Astrocyte of the spinal cord (primary cell): Measurements from ENCODE around the gene RDH12.
"Not testable (repeated sequence)": the region's sequence is repeated elsewhere in the genome, so short reads cannot be mapped to it uniquely, and the experiment has no call there.

ENCODE experiments used
- DNase-seq: peaks from one replicate; pipeline ENCODE4 v3.0.0; 2011; ENCODE audit warnings: low read depth, low spot score
- H3K4me3 ChIP-seq: 2 replicates; pipeline ENCODE4 v1.5.1; 2011; ENCODE audit warnings: low read depth, mild to moderate bottlenecking, low read length, moderate library complexity
- CTCF ChIP-seq: IDR thresholded peaks from 2 replicates; pipeline ENCODE4 v1.5.1; 2012; ENCODE audit warnings: low read depth, mild to moderate bottlenecking, low read length, inconsistent platforms
- in situ Hi-C: cut with HindIII; loops from 2 replicates; pipeline ENCODE4 v1.10.0; 2017; ENCODE audit warnings: low sequenced_read_pairs

RDH12 gene

GRCh38 chr14:67698179-67698578 lies 3.5 kb upstream of the RDH12 start:
- no peak for DNase-seq
- in situ Hi-C loops = no loop called here
- TF ChIP-seq CTCF = no peak
- no peak overlapping the region for H3K4me3 ChIP-seq

GRCh38 chr14:67703997-67704396 lies 2.3 kb downstream of the RDH12 start:
- TF ChIP-seq CTCF = no peak
- no peak overlapping the region for H3K4me3 ChIP-seq
- no peak for DNase-seq
- in situ Hi-C loops = no loop called here

GRCh38 chr14:67704484-67705089 lies 2.9 kb downstream of the RDH12 start:
- peak; percentile 53 for DNase-seq
- peak; percentile 73 for TF ChIP-seq CTCF
- in situ Hi-C loops = no loop called here
- no peak overlapping the region for H3K4me3 ChIP-seq

- DNase-seq = no peak
- TF ChIP-seq CTCF = no peak
- in situ Hi-C loops = no loop called here
- H3K4me3 ChIP-seq = no peak overlapping the region
These were observed 3.5 kb downstream of the RDH12 start for GRCh38 chr14:67705211-67705610.

- H3K4me3 ChIP-seq, in situ Hi-C loops, DNase-seq: not testable (repeated sequence)
These were observed 7.7 kb downstream of the RDH12 start for GRCh38 chr14:67709346-67709745.

GRCh38 chr14:67709796-67710195 lies 8.1 kb downstream of the RDH12 start:
- in situ Hi-C loops, H3K4me3 ChIP-seq, DNase-seq: not testable (repeated sequence)

GRCh38 chr14:67710209-67710608 lies 8.5 kb downstream of the RDH12 start:
- in situ Hi-C loops = no loop called here
- H3K4me3 ChIP-seq = no peak overlapping the region
- no peak for TF ChIP-seq CTCF
- DNase-seq = no peak

GRCh38 chr14:67717048-67717447 lies 15.4 kb downstream of the RDH12 start:
- in situ Hi-C loops = no loop called here

More at GRCh38 chr14:67717048-67717447, 15.4 kb downstream of the RDH12 start:
- TF ChIP-seq CTCF = no peak
- DNase-seq = no peak
- H3K4me3 ChIP-seq = no peak overlapping the region
